Measurements from ENCODE around the gene B4GALT1. TPM values are rescaled to one million over a fixed set of nuclear protein-coding genes. Genes with fewer than 3 reads are reported as not detected.

The B4GALT1 gene
- total and polyA plus RNA-seq, 2 experiments from 2014 or later = 63.9 to 78.3 TPM

DNA sequence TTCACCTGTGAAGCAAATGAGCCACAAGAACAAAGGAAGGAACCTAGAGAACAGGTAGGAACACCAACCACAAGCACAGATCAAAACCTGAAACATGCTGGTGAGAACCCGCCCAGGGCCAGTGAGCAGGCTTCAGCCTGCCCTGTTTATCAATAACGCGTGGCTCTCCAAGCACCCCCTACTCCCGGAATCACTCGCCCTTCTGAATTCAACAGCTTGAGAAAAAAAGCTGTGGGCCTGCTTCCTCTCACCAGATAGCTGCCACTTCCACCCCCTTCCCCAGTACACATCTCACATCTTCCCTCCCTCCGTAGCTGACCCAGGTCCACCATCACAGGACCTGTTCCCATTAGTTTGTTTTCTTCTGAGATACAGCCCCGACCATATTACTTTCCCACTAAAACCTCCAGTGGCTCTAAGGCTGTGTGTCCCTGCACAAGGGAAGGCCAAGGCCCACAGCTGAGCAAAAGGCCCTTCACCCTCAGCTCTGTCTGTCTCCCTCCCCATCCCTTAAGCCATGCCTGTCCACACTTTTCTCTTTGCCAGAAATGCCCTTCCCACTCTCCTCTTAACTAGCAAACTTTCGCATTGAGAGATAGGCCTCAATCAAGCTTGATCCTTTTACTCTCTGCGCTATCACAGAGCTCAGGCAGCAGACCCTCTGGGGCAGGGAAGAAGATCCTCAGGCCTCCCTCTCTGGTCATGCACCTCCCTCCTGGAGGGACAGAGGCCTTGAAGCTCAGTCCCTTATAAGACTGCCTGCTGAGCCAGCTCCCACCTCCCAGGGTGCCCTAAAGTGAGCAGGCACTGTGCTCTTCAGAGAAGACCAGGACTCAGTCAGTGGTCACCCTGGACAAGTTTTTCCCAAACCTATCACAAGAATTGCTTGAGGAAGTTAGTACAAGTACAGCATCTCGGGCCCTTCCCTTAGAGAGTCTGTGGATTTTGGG is 30.1 kb downstream of the B4GALT1 start:
- no peak overlapping the region for H3K4me3 ChIP-seq
- TF ChIP-seq, protein P1, sequence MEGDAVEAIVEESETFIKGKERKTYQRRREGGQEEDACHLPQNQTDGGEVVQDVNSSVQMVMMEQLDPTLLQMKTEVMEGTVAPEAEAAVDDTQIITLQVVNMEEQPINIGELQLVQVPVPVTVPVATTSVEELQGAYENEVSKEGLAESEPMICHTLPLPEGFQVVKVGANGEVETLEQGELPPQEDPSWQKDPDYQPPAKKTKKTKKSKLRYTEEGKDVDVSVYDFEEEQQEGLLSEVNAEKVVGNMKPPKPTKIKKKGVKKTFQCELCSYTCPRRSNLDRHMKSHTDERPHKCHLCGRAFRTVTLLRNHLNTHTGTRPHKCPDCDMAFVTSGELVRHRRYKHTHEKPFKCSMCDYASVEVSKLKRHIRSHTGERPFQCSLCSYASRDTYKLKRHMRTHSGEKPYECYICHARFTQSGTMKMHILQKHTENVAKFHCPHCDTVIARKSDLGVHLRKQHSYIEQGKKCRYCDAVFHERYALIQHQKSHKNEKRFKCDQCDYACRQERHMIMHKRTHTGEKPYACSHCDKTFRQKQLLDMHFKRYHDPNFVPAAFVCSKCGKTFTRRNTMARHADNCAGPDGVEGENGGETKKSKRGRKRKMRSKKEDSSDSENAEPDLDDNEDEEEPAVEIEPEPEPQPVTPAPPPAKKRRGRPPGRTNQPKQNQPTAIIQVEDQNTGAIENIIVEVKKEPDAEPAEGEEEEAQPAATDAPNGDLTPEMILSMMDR (IDR thresholded peaks at IDR 0.05; ENCODE audit: poor library complexity) = no peak
- TF ChIP-seq EZH2 (IDR thresholded peaks at IDR 0.05; ENCODE audit: borderline replicate concordance) (no peak), EZH2phosphoT487 (IDR thresholded peaks at IDR 0.05; ENCODE audit: low read depth, severe bottlenecking, unreplicated experiment) (no peak)
- no peaks in the 10 kb centered on the region for H3K9me2 ChIP-seq (replicated peaks; ENCODE audit: insufficient read depth)
- peaks cover 79% of the 10 kb centered on the region for H4K20me1 ChIP-seq (ENCODE audit: insufficient read depth, poor library complexity, severe bottlenecking)
- no peak for DNase-seq (ENCODE audit: low spot score)
- no peak overlapping the region for H3K4me2 ChIP-seq
- 67% methylated on average over 10 of the region's 10 CpGs for WGBS (ENCODE audit: low lambda C conversion rate, missing lambda C conversion rate)
- peaks cover 95% of the 10 kb centered on the region for H3K79me2 ChIP-seq
- H3K4me1 ChIP-seq (ENCODE audit: insufficient read depth) = peaks cover 49% of the 10 kb centered on the region
- H3K9me3 ChIP-seq (ENCODE audit: low read depth) = no peaks in the 10 kb centered on the region
- H3K27me3 ChIP-seq = no peaks in the 10 kb centered on the region
- H2AFZ ChIP-seq = no peak overlapping the region
- H3K27ac ChIP-seq = no peak overlapping the region
- no peaks in the 10 kb centered on the region for H3K36me3 ChIP-seq (replicated peaks; ENCODE audit: insufficient read depth, low read depth)

DNA sequence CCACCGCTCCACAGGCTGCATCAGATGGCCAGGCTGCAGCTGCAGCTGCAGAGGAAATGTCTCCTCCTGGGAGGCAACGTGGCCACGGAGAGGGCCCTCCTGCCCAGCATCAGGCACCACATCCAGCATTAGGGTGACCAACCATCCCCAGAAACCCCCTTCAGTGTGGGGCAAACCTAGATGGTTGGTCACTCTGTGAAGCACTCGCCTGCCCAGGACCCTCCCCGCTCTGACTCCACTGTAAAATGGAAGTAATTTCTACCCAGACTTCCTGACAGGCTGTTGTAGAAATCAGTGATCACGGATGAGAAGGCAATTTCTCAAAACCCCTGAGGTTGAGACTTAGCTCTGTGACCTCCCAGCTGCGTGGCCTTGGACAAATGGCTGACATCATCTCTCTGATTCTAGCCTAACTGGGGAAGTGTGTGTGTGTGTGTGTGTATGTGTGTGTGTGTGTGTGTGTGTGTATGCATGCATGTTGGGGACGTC is 31.6 kb downstream of the B4GALT1 start:
- H4K20me1 ChIP-seq (ENCODE audit: insufficient read depth, poor library complexity, severe bottlenecking) = peaks cover 68% of the 10 kb centered on the region
- DNase-seq (ENCODE audit: low spot score) = no peak
- no peak for TF ChIP-seq EZH2phosphoT487 (IDR thresholded peaks at IDR 0.05; ENCODE audit: low read depth, severe bottlenecking, unreplicated experiment)
- TF ChIP-seq, protein P1 (IDR thresholded peaks at IDR 0.05; ENCODE audit: poor library complexity) = no peak
- TF ChIP-seq EZH2 (IDR thresholded peaks at IDR 0.05; ENCODE audit: borderline replicate concordance) = no peak
- no peak overlapping the region for H3K4me2 ChIP-seq
- H3K9me2 ChIP-seq (replicated peaks; ENCODE audit: insufficient read depth) = no peaks in the 10 kb centered on the region
- no peak overlapping the region for H3K27ac ChIP-seq
- H2AFZ ChIP-seq = no peak overlapping the region
- H3K36me3 ChIP-seq (replicated peaks; ENCODE audit: insufficient read depth, low read depth) = no peaks in the 10 kb centered on the region
- H3K4me3 ChIP-seq = no peak overlapping the region
- H3K4me1 ChIP-seq (ENCODE audit: insufficient read depth) = peaks cover 51% of the 10 kb centered on the region
- H3K79me2 ChIP-seq = peaks cover 84% of the 10 kb centered on the region
- no peaks in the 10 kb centered on the region for H3K27me3 ChIP-seq
- WGBS (ENCODE audit: low lambda C conversion rate, missing lambda C conversion rate) = 91% methylated on average over 8 of the region's 8 CpGs
- H3K9me3 ChIP-seq (ENCODE audit: low read depth) = no peaks in the 10 kb centered on the region

DNA sequence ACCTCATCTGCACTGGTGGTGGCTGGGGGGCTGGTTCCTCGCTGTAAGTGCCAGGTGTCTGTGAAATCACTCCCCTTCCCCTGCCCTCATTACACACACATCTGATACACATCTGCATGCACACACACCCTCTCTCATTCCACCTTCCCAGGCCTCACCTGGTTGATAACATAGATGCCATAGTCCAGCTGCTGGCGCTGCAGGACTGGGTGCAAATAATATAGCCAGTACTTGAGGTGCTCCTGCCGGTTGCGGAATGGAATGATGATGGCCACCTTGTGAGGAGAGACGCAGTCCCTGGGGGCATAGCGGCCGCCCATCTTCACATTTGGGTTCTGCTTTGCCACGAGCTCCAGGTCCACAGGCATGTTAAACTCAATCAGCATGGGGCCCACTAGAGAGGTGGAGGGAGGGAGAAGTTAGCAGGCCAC is 32.1 kb downstream of the B4GALT1 start:
- Histone ChIP-seq H3K79me2 (peaks cover 79% of the 10 kb centered on the region), H3K9me3 (ENCODE audit: low read depth) (no peaks in the 10 kb centered on the region), H2AFZ (no peak overlapping the region), H3K9me2 (replicated peaks; ENCODE audit: insufficient read depth) (no peaks in the 10 kb centered on the region), H3K4me3 (no peak overlapping the region), H3K27me3 (no peaks in the 10 kb centered on the region), H3K4me2 (no peak overlapping the region), H3K27ac (no peak overlapping the region), H4K20me1 (ENCODE audit: insufficient read depth, poor library complexity, severe bottlenecking) (peaks cover 63% of the 10 kb centered on the region), H3K4me1 (ENCODE audit: insufficient read depth) (peaks cover 49% of the 10 kb centered on the region), H3K36me3 (replicated peaks; ENCODE audit: insufficient read depth, low read depth) (no peaks in the 10 kb centered on the region)
- no peak for TF ChIP-seq EZH2phosphoT487 (IDR thresholded peaks at IDR 0.05; ENCODE audit: low read depth, severe bottlenecking, unreplicated experiment)
- no peak for TF ChIP-seq EZH2 (IDR thresholded peaks at IDR 0.05; ENCODE audit: borderline replicate concordance)
- TF ChIP-seq, protein P1 (IDR thresholded peaks at IDR 0.05; ENCODE audit: poor library complexity) = no peak
- WGBS (ENCODE audit: low lambda C conversion rate, missing lambda C conversion rate) = 90% methylated on average over 8 of the region's 8 CpGs
- DNase-seq (ENCODE audit: low spot score) = no peak

All from hepatocyte (in vitro differentiated cells).